IPS-NIHi11 (cell line): ENCODE measurements around the gene PITPNM3.

Source experiments
- DNase-seq: peaks from one replicate; pipeline ENCODE4 v3.0.0; 2012; ENCODE audit warnings: mixed read lengths, low spot score

Gene PITPNM3

GRCh38 chr17:6551869-6552531 lies 4.4 kb downstream of the PITPNM3 start:
- DNase-seq: peak; percentile 42

- no peak for DNase-seq
These were observed 5.0 kb downstream of the PITPNM3 start for GRCh38 chr17:6551356-6551755.

GRCh38 chr17:6549384-6550036 lies 6.8 kb downstream of the PITPNM3 start:
- no peak for DNase-seq

- DNase-seq: no peak
These were observed 7.6 kb downstream of the PITPNM3 start for GRCh38 chr17:6548578-6549330.

GRCh38 chr17:6548034-6548433 lies 8.3 kb downstream of the PITPNM3 start:
- no peak for DNase-seq

GRCh38 chr17:6547336-6547735 lies 9.0 kb downstream of the PITPNM3 start:
- DNase-seq: no peak

GRCh38 chr17:6546069-6546718 lies 10.2 kb downstream of the PITPNM3 start:
- no peak for DNase-seq

- no peak for DNase-seq
These were observed 11.1 kb downstream of the PITPNM3 start for GRCh38 chr17:6545291-6545690.

- no peak for DNase-seq
These were observed 12.4 kb downstream of the PITPNM3 start for GRCh38 chr17:6544011-6544370.

GRCh38 chr17:6543079-6544010 lies 13.0 kb downstream of the PITPNM3 start:
- DNase-seq: no peak

GRCh38 chr17:6542577-6542976 lies 13.8 kb downstream of the PITPNM3 start:
- DNase-seq: no peak

- no peak for DNase-seq
These were observed 14.5 kb downstream of the PITPNM3 start for GRCh38 chr17:6541886-6542285.

- no peak for DNase-seq
These were observed 16.5 kb downstream of the PITPNM3 start for GRCh38 chr17:6539871-6540270.

- DNase-seq: no peak
These were observed 19.7 kb downstream of the PITPNM3 start for GRCh38 chr17:6536566-6537065.

- no peak for DNase-seq
These were observed 20.3 kb downstream of the PITPNM3 start for GRCh38 chr17:6536053-6536452.

GRCh38 chr17:6534846-6535514 lies 21.4 kb downstream of the PITPNM3 start:
- no peak for DNase-seq

- no peak for DNase-seq
These were observed 23.9 kb downstream of the PITPNM3 start for GRCh38 chr17:6532441-6532885.

- no peak for DNase-seq
These were observed 24.8 kb downstream of the PITPNM3 start for GRCh38 chr17:6531575-6531974.

- no peak for DNase-seq
These were observed 25.9 kb downstream of the PITPNM3 start for GRCh38 chr17:6530324-6530920.

GRCh38 chr17:6528557-6528956 lies 27.8 kb downstream of the PITPNM3 start:
- DNase-seq: no peak
